K562 (cell line): ENCODE results near the gene HKDC1. TPM values are rescaled to one million over a fixed set of nuclear protein-coding genes. Genes with fewer than 3 reads are reported as not detected.

Experiments
- BRCA1 ChIP-seq, 2 experiments: fragments of 450-650 bp in 1 of 2; sonication (generic) in 1 of 2; formaldehyde crosslinking in 1 of 2; IDR thresholded peaks; 2 replicates each; pipeline versions ENCODE4 v1.5.0 to v1.6.1; 2017 to 2020; ENCODE audit warnings: mild to moderate bottlenecking in 1 of 2, missing genetic modification reagents in 1 of 2
- BRF1 ChIP-seq: IDR thresholded peaks from 3 replicates; pipeline ENCODE4 v1.6.1; 2011; ENCODE audit warnings: borderline replicate concordance, mild to moderate bottlenecking; ENCODE audit not compliant: insufficient read length; ENCODE audit errors: extremely low read depth
- CTCF ChIP-seq, 3 experiments: IDR thresholded peaks in 2 of 3; conservative IDR thresholded peaks in 1 of 3; 2 replicates each; pipeline ENCODE4 v1.5.1; 2011 to 2012; ENCODE audit warnings: low read length in 3 of 3, mild to moderate bottlenecking in 3 of 3, control low read depth in 2 of 3, improper control_type of control experiment in 1 of 3, inconsistent platforms in 1 of 3, low read depth in 1 of 3, mixed read lengths in 1 of 3, moderate library complexity in 1 of 3; ENCODE audit not compliant: insufficient read depth in 2 of 3
- GTF2B ChIP-seq: IDR thresholded peaks from 2 replicates; pipeline ENCODE4 v1.6.1; 2011; ENCODE audit not compliant: insufficient read length; ENCODE audit errors: extremely low read depth
- ID3 ChIP-seq, 2 experiments: fragments of 250-450 bp in 1 of 2; fragments of 450-650 bp in 1 of 2; sonication (Bioruptor Pico) in 1 of 2; IDR thresholded peaks; 2 replicates each; pipeline versions ENCODE4 v1.6.1 to v1.8.0; 2016 to 2021; ENCODE audit warnings: mild to moderate bottlenecking in 2 of 2, moderate library complexity in 2 of 2, missing compliant biosample characterization in 1 of 2, missing genetic modification characterization in 1 of 2
- KAT7 ChIP-seq: sonication (generic); formaldehyde crosslinking; IDR thresholded peaks from 2 replicates; pipeline ENCODE4 v1.8.0; 2022; ENCODE audit warnings: missing genetic modification reagents, mild to moderate bottlenecking, borderline replicate concordance
- LEF1 ChIP-seq: fragments of 450-650 bp; IDR thresholded peaks from 2 replicates; pipeline ENCODE4 v1.6.1; 2016; ENCODE audit warnings: mild to moderate bottlenecking
- MITF ChIP-seq: IDR thresholded peaks from 2 replicates; pipeline ENCODE4 v1.6.1; 2014; ENCODE audit warnings: antibody characterized with exemption
- PATZ1 ChIP-seq: fragments of 250-450 bp; sonication (Bioruptor Pico); IDR thresholded peaks from 2 replicates; pipeline ENCODE4 v1.5.0; 2020; ENCODE audit warnings: mild to moderate bottlenecking, borderline replicate concordance
- PHF8 ChIP-seq: fragments of 200-600 bp; sonication (generic); IDR thresholded peaks from 2 replicates; pipeline ENCODE4 v1.6.1; 2012; ENCODE audit warnings: mixed run types, mild to moderate bottlenecking, inconsistent platforms, low read length, moderate library complexity, borderline replicate concordance
- ZNF165 ChIP-seq: fragments of 250-450 bp; sonication (Bioruptor Pico); IDR thresholded peaks from 2 replicates; pipeline ENCODE4 v1.4.0; 2020; ENCODE audit warnings: borderline replicate concordance
- ZNF277 ChIP-seq: fragments of 250-450 bp; sonication (Bioruptor Pico); IDR thresholded peaks from 2 replicates; pipeline ENCODE4 v1.8.0; 2022; ENCODE audit warnings: inconsistent platforms, mild to moderate bottlenecking, moderate library complexity, borderline replicate concordance
- ZNF639 ChIP-seq, 2 experiments: fragments of 200-800 bp in 1 of 2; sonication (Bioruptor generic) in 1 of 2; sonication (generic) in 1 of 2; formaldehyde crosslinking in 1 of 2; IDR thresholded peaks in 1 of 2; conservative IDR thresholded peaks in 1 of 2; 2 replicates each; pipeline versions ENCODE4 v1.5.0 to v1.6.1; 2016 to 2020; ENCODE audit warnings: missing compliant biosample characterization in 1 of 2, missing genetic modification characterization in 1 of 2, missing genetic modification reagents in 1 of 2
- polyA plus RNA-seq, 8 experiments: library from polyadenylated mRNA; depleted of rRNA in 4 of 8; stranded (reverse) in 5 of 8; unstranded in 3 of 8; fragments of >200 nt; fragmentation: Nextera tagmentation in 2 of 8; fragmentation: Illumina TruSeq in 1 of 8; extraction: Ambion mirVana in 2 of 8; extraction: Trizol in 1 of 8; gene quantifications; 2 replicates each; pipeline versions ENCODE4 v1.2.1 to v1.2.3, GENCODE V29; 2011 to 2014; ENCODE audit warnings: inconsistent platforms in 1 of 8, missing spikeins in 1 of 8
- total RNA-seq, 7 experiments: library from RNA; depleted of rRNA in 6 of 7; stranded (reverse); fragments of >200 nt in 6 of 7; fragmentation: Illumina TruSeq in 2 of 7; extraction: Trizol in 2 of 7; gene quantifications; 2 replicates each; pipeline versions ENCODE4 v1.2.1 to v1.2.3, GENCODE V29; 2011 to 2021; ENCODE audit warnings: low replicate concordance in 1 of 7

The HKDC1 gene
- total and polyA plus RNA-seq, 9 of the 15 experiments (the other 6 are each of a cell fraction or from before 2014, with no cell fraction given): 0.04 to 0.22 (median 0.11) TPM; not detected in 5

GRCh38 chr10:69222157-69223027, 2.3 kb downstream of the HKDC1 start (continued):
- TF ChIP-seq MITF (peak; percentile 60; the same call in 1 of the 2 replicates), BRCA1 (IDR thresholded peaks at IDR 0.05) (no peak), BRCA1 (CRISPR knock-in tag; IDR thresholded peaks at IDR 0.05) (0 out of 2 replicates have a peak, but pooled peaks have one; percentile 64), KAT7 (CRISPR knock-in tag) (peak; percentile 61; the same call in 1 of the 2 replicates), ID3 (CRISPR knock-in tag; IDR thresholded peaks at IDR 0.05) (no peak), ID3 (tag; IDR thresholded peaks at IDR 0.05) (peak; percentile 90; the same call in 1 of the 2 replicates), ZNF277 (no peak), LEF1 (peak; percentile 81; the same call in 1 of the 2 replicates), ZNF639 (CRISPR knock-in tag; conservative IDR thresholded peaks at IDR 0.05 in 1 of 2, IDR thresholded peaks at IDR 0.05 in 1 of 2) (peak in 1 of 2 experiments; percentile 77; a peak in 2 of 4 replicates), ZNF165 (no peak), CTCF (IDR thresholded peaks at IDR 0.05 in 2 of 3, conservative IDR thresholded peaks at IDR 0.05 in 1 of 3; ENCODE audit: insufficient read depth in 2 of 3, low read depth in 1 of 3, low read length in 3 of 3) (peak; percentile 88 to 94 (median 91)), GTF2B (no peak), PATZ1 (no peak), PHF8 (peak; percentile 45; the same call in 1 of the 2 replicates), BRF1 (no peak)
